Measurements from ENCODE around the gene PACSIN2. TPM values are rescaled to one million over a fixed set of nuclear protein-coding genes. Genes with fewer than 3 reads are reported as not detected.

Gene PACSIN2
- total RNA-seq, 4 donors from 2014 or later, result 73.1 to 171 (median 107) TPM

DNA sequence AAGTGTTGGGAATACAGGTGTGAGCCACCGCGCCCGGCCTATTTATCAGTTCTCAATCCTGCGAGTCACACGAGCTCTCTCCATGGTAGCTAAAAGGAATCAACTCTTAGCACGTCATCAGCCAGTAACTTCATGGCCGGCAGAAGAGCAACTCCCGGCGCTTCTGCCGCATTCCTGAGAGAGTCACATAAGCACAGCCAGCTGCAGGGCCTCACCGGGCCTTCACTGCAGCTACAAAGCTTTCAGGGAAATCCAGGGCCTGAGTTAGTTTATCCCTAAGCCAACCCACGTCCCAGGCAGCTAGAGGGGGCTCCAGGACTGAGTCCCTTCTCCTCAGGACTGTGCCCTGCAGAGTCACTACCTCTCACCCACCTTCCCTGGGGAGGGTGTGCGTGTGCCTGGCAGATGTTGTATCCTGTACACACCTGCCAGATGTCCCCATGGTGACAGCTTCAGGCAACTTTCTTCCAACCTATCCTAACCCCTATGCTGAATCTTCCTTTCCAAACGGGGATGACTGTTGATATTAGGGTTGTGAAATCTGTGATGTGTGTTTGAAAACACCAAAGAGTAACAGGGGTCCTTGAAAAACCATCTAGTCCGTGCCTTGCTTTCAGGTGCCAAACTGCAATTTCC, 112.0 kb downstream of the PACSIN2 start:
- Histone ChIP-seq H3K27ac (peak overlapping the region in 3 of 4 donors; percentile 47 to 75 (median 75)), H3K36me3 (peaks cover 0 to 6% of the 10 kb centered on the region in 2 donors), H3K4me1 (peaks cover 9 to 88% (median 28%) of the 10 kb centered on the region in 3 donors), H3K27me3 (no peaks in the 10 kb centered on the region), H3K4me3 (no peak overlapping the region), H3K9me3 (no peaks in the 10 kb centered on the region)
- peak; percentile 59 for ATAC-seq
- TF ChIP-seq POLR2AphosphoS5 (IDR thresholded peaks at IDR 0.05) (no peak), POLR2A (IDR thresholded peaks at IDR 0.05) (no peak), EP300 (IDR thresholded peaks at IDR 0.05) (no peak)
- TF ChIP-seq, protein P1, sequence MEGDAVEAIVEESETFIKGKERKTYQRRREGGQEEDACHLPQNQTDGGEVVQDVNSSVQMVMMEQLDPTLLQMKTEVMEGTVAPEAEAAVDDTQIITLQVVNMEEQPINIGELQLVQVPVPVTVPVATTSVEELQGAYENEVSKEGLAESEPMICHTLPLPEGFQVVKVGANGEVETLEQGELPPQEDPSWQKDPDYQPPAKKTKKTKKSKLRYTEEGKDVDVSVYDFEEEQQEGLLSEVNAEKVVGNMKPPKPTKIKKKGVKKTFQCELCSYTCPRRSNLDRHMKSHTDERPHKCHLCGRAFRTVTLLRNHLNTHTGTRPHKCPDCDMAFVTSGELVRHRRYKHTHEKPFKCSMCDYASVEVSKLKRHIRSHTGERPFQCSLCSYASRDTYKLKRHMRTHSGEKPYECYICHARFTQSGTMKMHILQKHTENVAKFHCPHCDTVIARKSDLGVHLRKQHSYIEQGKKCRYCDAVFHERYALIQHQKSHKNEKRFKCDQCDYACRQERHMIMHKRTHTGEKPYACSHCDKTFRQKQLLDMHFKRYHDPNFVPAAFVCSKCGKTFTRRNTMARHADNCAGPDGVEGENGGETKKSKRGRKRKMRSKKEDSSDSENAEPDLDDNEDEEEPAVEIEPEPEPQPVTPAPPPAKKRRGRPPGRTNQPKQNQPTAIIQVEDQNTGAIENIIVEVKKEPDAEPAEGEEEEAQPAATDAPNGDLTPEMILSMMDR (IDR thresholded peaks at IDR 0.05), result peak in 2 of 4 experiments; percentile 33 to 54
- WGBS, 2 donors (ENCODE audit: low coverage in 1 of 2), result 50 to 79% methylated on average over 2 to 6 of the region's 15 CpGs

DNA sequence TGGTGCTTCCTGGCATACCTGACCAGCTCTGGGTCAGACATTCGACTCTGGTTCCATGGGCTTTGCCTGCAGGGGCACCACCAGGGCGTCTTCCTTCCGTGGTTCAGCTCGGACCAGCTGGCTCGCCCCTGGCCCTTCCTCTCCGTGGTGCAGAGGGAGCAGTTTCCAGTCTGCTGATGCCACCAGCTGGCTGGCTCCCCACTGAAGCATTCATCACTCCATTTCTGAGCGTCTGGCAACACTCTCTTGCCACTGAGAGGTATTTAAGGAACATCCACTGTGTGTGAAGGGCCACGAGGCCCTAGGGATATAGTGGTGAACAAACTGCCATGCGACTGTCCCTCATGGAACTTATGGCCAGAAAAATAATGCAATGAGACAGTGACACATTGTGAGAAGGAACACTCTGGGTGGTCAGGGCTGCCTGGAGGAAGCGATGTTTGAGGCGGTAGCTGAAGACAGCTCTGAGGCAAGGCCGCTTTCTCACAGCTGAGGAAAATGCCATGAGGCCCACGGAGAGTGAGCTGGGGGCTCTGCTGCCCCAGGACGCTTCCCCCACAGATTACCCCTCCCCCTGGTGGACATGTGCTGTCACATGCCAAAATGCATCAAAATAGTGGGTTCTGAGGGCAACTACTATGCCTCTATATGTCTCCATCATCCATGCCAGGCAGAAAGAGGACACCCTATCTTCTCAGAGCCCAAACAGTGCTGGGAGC, 113.0 kb downstream of the PACSIN2 start:
- Histone ChIP-seq H3K27me3 (no peaks in the 10 kb centered on the region), H3K27ac (peak overlapping the region in 3 of 4 donors; percentile 47 to 75 (median 75)), H3K4me1 (peaks cover 3 to 83% (median 18%) of the 10 kb centered on the region in 3 donors), H3K9me3 (no peaks in the 10 kb centered on the region), H3K4me3 (no peak overlapping the region), H3K36me3 (peaks cover 0 to 6% of the 10 kb centered on the region in 2 donors)
- no peak for ATAC-seq
- 90% methylated on average over 5 of the region's 14 CpGs; no CpG with 5 or more reads in 1 of the 2 donors for WGBS, 2 donors (ENCODE audit: low coverage in 1 of 2)
- no peak for TF ChIP-seq POLR2AphosphoS5 (IDR thresholded peaks at IDR 0.05)
- TF ChIP-seq EP300 (IDR thresholded peaks at IDR 0.05), result no peak
- no peak for TF ChIP-seq POLR2A (IDR thresholded peaks at IDR 0.05)
- TF ChIP-seq, protein P1 (IDR thresholded peaks at IDR 0.05), result no peak

DNA sequence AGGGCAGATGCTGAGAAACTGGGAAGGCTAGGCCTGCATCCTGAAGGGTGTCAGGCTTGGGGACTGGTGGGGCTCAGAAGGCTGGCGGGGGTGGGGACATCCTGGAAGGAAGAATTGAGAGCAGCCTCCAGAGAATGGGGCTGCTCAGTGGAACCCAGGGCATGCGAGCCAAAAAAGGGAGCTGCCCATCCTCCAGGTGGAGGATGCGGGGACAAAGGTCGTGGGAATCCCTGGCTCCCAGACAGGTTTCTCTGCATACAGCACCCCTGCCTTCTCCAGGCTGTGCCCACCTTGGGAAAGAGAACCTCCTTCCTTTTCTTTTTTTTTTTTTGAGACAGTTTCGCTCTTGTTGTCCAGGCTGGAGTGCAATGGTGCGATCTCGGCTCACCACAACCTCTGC, 117.0 kb downstream of the PACSIN2 start:
- no peak for ATAC-seq
- 93% methylated on average over 7 of the region's 7 CpGs; no CpG with 5 or more reads in 1 of the 2 donors for WGBS, 2 donors (ENCODE audit: low coverage in 1 of 2)

DNA sequence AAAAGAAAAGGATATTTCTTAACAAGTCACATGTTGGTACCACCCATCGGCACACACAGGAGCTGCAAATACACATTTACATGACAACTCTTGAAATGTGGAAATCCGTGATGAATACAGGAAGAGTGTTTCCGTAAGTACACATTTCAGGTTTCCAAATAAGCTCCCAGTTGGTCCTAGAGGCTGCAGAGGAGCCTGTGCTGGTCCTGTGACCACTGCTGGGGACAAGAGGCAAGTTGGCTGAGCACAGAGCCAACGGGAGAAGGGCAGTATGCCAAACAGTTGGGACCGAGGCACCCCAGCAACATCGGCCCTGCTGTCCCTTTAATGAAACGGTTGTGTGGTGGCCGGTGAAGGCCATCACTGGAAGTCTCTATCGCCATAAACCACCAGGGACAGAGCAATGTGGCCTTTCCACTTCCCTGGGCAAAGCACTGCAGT, 119.4 kb downstream of the PACSIN2 start:
- Histone ChIP-seq H3K4me3 (no peak overlapping the region), H3K9me3 (no peaks in the 10 kb centered on the region), H3K27me3 (no peaks in the 10 kb centered on the region), H3K4me1 (peaks cover 0 to 71% (median 2%) of the 10 kb centered on the region in 3 donors), H3K36me3 (peaks cover 0 to 30% of the 10 kb centered on the region in 2 donors), H3K27ac (peak overlapping the region in 2 of 4 donors; percentile 21 to 45)
- TF ChIP-seq EP300 (IDR thresholded peaks at IDR 0.05) (no peak), POLR2A (IDR thresholded peaks at IDR 0.05) (no peak), POLR2AphosphoS5 (IDR thresholded peaks at IDR 0.05) (no peak)
- TF ChIP-seq, protein P1 (IDR thresholded peaks at IDR 0.05), result no peak
- no peak for ATAC-seq
- WGBS, 2 donors (ENCODE audit: low coverage in 1 of 2), result 59 to 83% methylated on average over 2 to 9 of the region's 9 CpGs

More for the DNA sequence above, 117.0 kb downstream of the PACSIN2 start:
- H3K27ac ChIP-seq, result no peak overlapping the region
- no peak for TF ChIP-seq EP300 (IDR thresholded peaks at IDR 0.05)
- TF ChIP-seq, protein P1 (IDR thresholded peaks at IDR 0.05), result no peak
- TF ChIP-seq POLR2AphosphoS5 (IDR thresholded peaks at IDR 0.05), result no peak
- H3K9me3 ChIP-seq, result no peaks in the 10 kb centered on the region
- peaks cover 0 to 78% (median 0%) of the 10 kb centered on the region in 3 donors for H3K4me1 ChIP-seq
- no peak overlapping the region for H3K4me3 ChIP-seq
- H3K27me3 ChIP-seq, result no peaks in the 10 kb centered on the region
- peaks cover 0 to 12% of the 10 kb centered on the region in 2 donors for H3K36me3 ChIP-seq

All from gastroesophageal sphincter (tissue), 4 donors.